KMS-11 (cell line): ENCODE results near the gene TEP1.

Experiments used
- H2AFZ ChIP-seq: fragments of 200-600 bp; sonication (generic); 2 replicates; pipeline ENCODE4 v1.6.1; 2016; ENCODE audit warnings: antibody characterized with exemption, mixed run types, low read depth
- H3K27ac ChIP-seq: fragments of 200-600 bp; sonication (generic); 2 replicates; pipeline ENCODE4 v1.6.1; 2016; ENCODE audit warnings: mild to moderate bottlenecking, mixed run types
- H3K27me3 ChIP-seq: fragments of 200-600 bp; sonication (generic); 2 replicates; pipeline ENCODE4 v1.6.1; 2017; ENCODE audit warnings: mild to moderate bottlenecking, low read depth, mixed run types, moderate library complexity; ENCODE audit not compliant: insufficient read depth
- H3K36me3 ChIP-seq: fragments of 200-600 bp; sonication (generic); 2 replicates; pipeline ENCODE4 v1.6.1; 2017; ENCODE audit warnings: mild to moderate bottlenecking, mixed run types; ENCODE audit not compliant: insufficient read depth
- H3K4me1 ChIP-seq: fragments of 200-600 bp; sonication (generic); 2 replicates; pipeline ENCODE4 v1.6.1; 2016; ENCODE audit warnings: mild to moderate bottlenecking, low read depth, mixed run types; ENCODE audit not compliant: poor library complexity, severe bottlenecking
- H3K4me2 ChIP-seq: fragments of 200-600 bp; sonication (generic); 2 replicates; pipeline ENCODE4 v1.7.0; 2016; ENCODE audit warnings: mild to moderate bottlenecking, mixed run types
- H3K4me3 ChIP-seq: fragments of 200-600 bp; sonication (generic); IDR thresholded peaks from 2 replicates; pipeline ENCODE4 v1.6.1; 2017; ENCODE audit warnings: low read depth, low read length, mixed read lengths; ENCODE audit not compliant: insufficient read depth
- H3K79me2 ChIP-seq: fragments of 200-600 bp; sonication (generic); 2 replicates; pipeline ENCODE4 v1.6.1; 2016; ENCODE audit warnings: low read depth, mixed run types; ENCODE audit not compliant: insufficient read depth
- H3K9ac ChIP-seq: fragments of 200-600 bp; sonication (generic); 2 replicates; pipeline ENCODE4 v1.6.1; 2016; ENCODE audit warnings: mild to moderate bottlenecking, mixed run types
- H4K20me1 ChIP-seq: fragments of 200-600 bp; sonication (generic); 2 replicates; pipeline ENCODE4 v1.6.1; 2016; ENCODE audit warnings: mild to moderate bottlenecking, mixed run types; ENCODE audit not compliant: insufficient read depth
- CTCF ChIP-seq: fragments of 200-600 bp; sonication (generic); conservative IDR thresholded peaks from 2 replicates; pipeline ENCODE4 v1.6.1; 2017; ENCODE audit warnings: low read depth, mild to moderate bottlenecking, antibody characterized with exemption, low read length, moderate library complexity, mixed read lengths

Gene TEP1

GRCh38 chr14:20332788-20333493 lies 80.4 kb downstream of the TEP1 start, which contains the start of gene CCNB1IP1:
Gene CCNB1IP1, minus strand, starts transcription at chr14:20333279. Its CDS starts 16,756 bp downstream, at chr14:20316523.
- H3K27me3 ChIP-seq: no peaks in the 10 kb centered on the region
- H3K4me3 ChIP-seq: peak within 1 kb of the TSS; percentile 51
- peak within 1 kb of the TSS; percentile 61; the same call in 1 of the 2 replicates for H3K9ac ChIP-seq
- no peaks in the 10 kb centered on the region for H4K20me1 ChIP-seq
- H2AFZ ChIP-seq: peak within 1 kb of the TSS; percentile 48
- H3K79me2 ChIP-seq: peaks cover 42% of the 10 kb centered on the region
- H3K4me2 ChIP-seq: peak within 1 kb of the TSS; percentile 83
- H3K27ac ChIP-seq: peak within 1 kb of the TSS; percentile 64
- H3K4me1 ChIP-seq: peaks cover 18% of the 10 kb centered on the region
- TF ChIP-seq CTCF: no peak
- H3K36me3 ChIP-seq: no peaks in the 10 kb centered on the region

- Histone ChIP-seq H3K36me3 (no peaks in the 10 kb centered on the region), H3K27ac (peak overlapping the region; percentile 64), H3K79me2 (peaks cover 42% of the 10 kb centered on the region), H2AFZ (peak overlapping the region; percentile 48; the same call in 1 of the 2 replicates), H3K27me3 (no peaks in the 10 kb centered on the region), H3K4me2 (peak overlapping the region; percentile 73), H4K20me1 (no peaks in the 10 kb centered on the region), H3K4me1 (peaks cover 23% of the 10 kb centered on the region), H3K9ac (peak overlapping the region; percentile 61; the same call in 1 of the 2 replicates), H3K4me3 (peak overlapping the region; percentile 51)
- no peak for TF ChIP-seq CTCF
These were observed 80.9 kb downstream of the TEP1 start for GRCh38 chr14:20332431-20332787.

- Histone ChIP-seq H3K4me1 (peaks cover 29% of the 10 kb centered on the region), H3K27ac (no peak overlapping the region), H3K27me3 (no peaks in the 10 kb centered on the region), H3K79me2 (peaks cover 42% of the 10 kb centered on the region), H3K36me3 (no peaks in the 10 kb centered on the region; the same call in 1 of the 2 replicates), H4K20me1 (no peaks in the 10 kb centered on the region), H2AFZ (no peak overlapping the region), H3K4me3 (no peak overlapping the region), H3K4me2 (peak overlapping the region; percentile 11; the same call in 1 of the 2 replicates), H3K9ac (no peak overlapping the region)
- no peak for TF ChIP-seq CTCF
These were observed 82.2 kb downstream of the TEP1 start for GRCh38 chr14:20331053-20331613.

- Histone ChIP-seq H3K4me1 (peaks cover 29% of the 10 kb centered on the region), H3K27ac (no peak overlapping the region), H3K4me2 (no peak overlapping the region), H3K36me3 (no peaks in the 10 kb centered on the region; the same call in 1 of the 2 replicates), H3K79me2 (peaks cover 42% of the 10 kb centered on the region), H4K20me1 (no peaks in the 10 kb centered on the region), H3K27me3 (no peaks in the 10 kb centered on the region), H2AFZ (no peak overlapping the region), H3K4me3 (no peak overlapping the region), H3K9ac (no peak overlapping the region)
- no peak for TF ChIP-seq CTCF
These were observed 83.9 kb downstream of the TEP1 start for GRCh38 chr14:20329355-20329754.
